PFSK-1 (cell line): Measurements from ENCODE around the gene SLC6A19.

Experiments
- POLR2AphosphoS5 ChIP-seq: IDR thresholded peaks from 2 replicates; pipeline ENCODE4 v1.6.1; 2012; ENCODE audit warnings: low read depth, mild to moderate bottlenecking, control low read depth, low read length, moderate library complexity
- SIN3A ChIP-seq: IDR thresholded peaks from 2 replicates; pipeline ENCODE4 v1.6.1; 2012; ENCODE audit warnings: mild to moderate bottlenecking, low read length, moderate library complexity, borderline replicate concordance; ENCODE audit not compliant: insufficient read depth
- TAF1 ChIP-seq: IDR thresholded peaks from 2 replicates; pipeline ENCODE4 v1.6.1; 2012; ENCODE audit warnings: low read length, control low read depth, borderline replicate concordance; ENCODE audit not compliant: insufficient read depth

DNA sequence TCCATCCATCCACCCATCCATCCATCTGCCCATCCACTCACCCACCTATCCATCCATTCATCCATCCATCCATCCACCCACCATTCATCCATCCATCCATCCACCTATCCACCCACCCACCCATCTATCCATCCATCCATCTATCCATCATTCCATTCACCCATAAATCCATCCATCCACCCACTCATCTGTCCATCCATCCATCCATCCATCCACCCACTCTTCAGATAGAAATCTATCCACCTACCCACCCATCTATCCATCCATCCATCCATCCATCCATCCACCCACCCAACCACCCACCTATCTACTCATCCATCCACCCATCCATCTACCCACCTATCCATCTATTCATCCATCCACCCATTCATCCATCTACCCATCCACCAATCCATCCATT lies 35.0 kb upstream of the SLC6A19 start:
- TF ChIP-seq POLR2AphosphoS5, result no peak
- no peak for TF ChIP-seq TAF1
- no peak for TF ChIP-seq SIN3A
